HG02798 (cell line): ENCODE measurements around the gene WDHD1.
"Not testable (repeated sequence)": the region's sequence is repeated elsewhere in the genome, so short reads cannot be mapped to it uniquely, and the experiment has no call there.

Source experiments
- ATAC-seq: cut with Tn5 transposase; IDR thresholded peaks from one replicate; pipeline ENCODE4 v1.9.1; 2021; ENCODE audit warnings: mild to moderate bottlenecking; ENCODE audit not compliant: unreplicated experiment, poor library complexity

The WDHD1 gene

DNA sequence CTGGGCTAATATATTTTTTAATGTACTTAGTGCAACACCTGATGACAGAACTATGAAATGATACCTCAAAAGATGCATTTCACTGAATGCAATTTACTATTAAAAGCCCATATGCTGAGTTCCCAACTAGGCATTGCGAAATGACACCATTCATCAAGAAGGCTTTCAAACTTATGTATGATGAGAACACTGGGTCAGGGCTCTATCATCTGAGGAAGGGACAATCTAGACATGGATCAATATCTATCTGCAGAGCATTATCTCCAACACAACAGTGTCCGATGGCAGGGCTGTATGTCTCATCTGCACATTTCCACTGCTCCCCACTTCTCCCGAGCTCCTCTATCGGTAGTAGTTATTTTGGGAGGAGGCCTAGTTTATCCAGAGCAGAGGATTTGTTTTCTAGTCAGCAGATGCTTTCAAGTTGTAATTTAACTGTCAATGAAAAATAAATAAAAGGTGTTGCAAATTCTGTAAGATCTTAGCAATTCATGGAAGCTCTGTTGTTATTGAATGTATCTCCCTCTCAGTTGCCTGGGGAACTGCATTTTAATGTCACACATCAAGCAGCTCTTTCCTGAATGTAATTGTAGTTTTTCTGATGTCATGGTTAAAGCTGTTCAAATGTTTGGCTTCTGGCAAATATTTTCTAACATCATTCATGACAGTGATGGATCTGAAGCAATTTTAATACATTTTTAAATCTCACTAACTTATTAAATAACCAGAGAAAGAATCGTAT, 116.9 kb downstream of the WDHD1 start:
- no peak for ATAC-seq

DNA sequence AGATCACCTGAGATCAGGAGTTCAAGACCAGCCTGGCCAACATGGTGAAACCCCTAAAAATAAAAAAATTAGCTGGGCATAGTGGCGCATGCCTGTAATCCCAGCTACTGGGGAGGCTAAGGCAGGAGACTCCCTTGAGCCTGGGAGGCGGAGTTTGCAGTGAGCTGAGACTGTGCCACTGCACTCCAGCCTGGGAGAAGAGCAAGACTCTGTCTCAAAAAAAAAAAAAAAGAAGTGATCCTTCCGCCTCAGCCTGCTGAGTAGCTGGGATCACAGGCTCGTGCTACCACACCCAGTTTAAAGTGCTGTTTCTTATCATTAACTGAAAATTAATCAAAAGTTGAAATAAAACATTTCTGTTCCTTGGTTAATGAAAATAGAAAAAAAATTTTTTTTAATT, 117.9 kb downstream of the WDHD1 start:
- not testable (repeated sequence) for ATAC-seq

DNA sequence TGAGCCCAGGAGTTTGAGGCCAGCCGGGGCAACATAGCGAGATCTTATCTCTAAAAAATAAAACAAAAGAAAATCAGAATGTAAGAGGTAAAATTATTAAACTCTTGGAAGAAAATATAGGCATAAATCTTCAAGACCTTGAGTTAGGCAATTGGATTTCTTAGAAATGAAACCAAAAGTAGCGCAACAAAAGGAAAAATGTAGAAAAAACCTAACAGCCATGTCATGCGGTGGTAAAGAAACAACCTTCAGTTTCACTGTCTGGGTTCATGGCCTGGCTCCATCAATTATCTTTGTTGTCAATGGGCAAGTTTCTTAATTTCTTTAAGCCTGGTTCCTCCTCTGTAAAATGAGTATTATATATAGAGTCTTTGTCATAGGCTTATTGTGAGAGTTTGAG, 118.7 kb downstream of the WDHD1 start:
- no peak for ATAC-seq

DNA sequence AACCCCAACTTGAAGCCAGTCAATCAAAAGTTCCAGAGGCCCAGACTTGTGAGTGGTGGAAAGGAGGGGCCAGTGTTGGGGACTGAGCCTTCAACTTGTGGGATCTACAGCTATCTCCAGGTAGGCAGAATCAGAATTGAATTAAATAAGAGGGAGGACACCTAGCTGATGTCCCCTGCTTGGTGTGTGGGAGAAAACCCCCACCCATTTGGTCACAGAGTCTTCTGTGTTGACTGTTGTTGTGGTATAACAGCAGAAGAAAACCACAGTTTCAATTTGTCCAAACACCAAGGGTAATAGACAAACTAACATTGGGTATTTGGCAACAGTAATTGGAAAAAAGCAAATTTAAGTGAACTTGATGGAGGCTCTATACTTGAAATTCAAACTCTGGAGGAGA, 120.8 kb downstream of the WDHD1 start:
- no peak for ATAC-seq

DNA sequence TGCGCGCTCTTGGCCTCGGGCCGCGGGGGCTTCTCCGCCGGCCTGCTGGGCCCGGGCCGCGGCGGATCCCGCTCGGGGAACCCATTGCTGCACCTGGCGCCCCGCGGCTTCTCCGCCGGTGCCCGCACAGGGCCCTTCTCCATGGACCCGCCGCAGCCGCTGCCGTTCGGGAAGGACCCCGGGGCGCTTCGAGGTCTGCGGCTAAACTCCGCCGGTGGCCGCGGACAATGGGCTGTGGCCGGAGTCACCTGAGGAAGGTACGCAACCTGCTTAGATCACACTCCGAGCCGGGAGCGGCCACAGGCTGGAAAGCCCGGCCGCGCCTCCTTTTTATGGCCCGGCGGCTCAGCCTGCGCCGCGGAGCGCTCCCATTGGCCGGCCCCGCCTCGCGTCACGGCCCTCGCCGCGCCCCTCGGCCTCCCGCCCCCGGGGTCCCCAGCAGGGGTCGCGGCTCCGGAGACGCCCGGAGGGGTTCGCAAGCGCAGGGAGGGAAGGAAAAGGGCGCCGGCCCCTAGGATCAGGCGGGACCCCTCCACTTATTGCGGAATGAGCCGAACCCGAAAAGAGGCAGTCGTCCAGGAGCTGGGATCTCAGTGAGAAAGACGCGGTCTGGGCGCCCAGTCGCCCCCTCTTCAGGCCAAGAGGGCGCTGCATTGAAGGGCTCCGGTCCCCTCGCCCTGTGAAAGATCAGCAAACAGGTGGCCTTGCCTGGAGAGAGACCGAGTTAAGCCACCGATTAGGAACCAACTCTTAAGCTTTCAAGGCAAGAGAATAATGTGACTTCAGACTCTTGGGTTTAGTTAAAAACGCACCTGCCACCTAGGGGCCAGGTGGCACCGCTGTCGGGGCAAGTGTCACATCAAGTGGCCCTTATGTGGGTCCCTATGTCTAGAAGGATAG, 124.1 kb downstream of the WDHD1 start, which contains the start of gene GCH1:
TSS of gene GCH1 (minus strand) at position 306 of the 900 bp plus-strand sequence. CDS start at position 143, 163 bp downstream.
- peak; percentile 91 for ATAC-seq

DNA sequence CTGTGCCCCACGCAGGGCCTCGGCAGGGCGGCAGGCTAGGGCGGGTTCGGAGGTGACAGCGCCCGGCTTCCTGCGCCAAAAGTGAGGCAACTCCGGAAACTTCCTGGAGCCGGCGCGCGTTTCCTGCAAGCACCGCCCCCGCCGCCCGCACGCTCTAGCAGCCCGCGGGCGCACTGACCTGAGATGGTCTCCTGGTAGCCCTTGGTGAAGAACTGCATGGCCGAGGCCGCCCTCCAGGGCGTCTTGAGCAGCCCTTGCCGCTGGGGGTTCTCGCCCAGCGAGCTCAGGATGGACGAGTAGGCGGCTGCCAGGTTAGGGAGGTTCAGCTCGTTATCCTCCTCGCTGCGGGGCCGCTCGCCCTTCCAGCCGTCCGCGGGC, 124.8 kb downstream of the WDHD1 start:
- peak; percentile 52 for ATAC-seq

DNA sequence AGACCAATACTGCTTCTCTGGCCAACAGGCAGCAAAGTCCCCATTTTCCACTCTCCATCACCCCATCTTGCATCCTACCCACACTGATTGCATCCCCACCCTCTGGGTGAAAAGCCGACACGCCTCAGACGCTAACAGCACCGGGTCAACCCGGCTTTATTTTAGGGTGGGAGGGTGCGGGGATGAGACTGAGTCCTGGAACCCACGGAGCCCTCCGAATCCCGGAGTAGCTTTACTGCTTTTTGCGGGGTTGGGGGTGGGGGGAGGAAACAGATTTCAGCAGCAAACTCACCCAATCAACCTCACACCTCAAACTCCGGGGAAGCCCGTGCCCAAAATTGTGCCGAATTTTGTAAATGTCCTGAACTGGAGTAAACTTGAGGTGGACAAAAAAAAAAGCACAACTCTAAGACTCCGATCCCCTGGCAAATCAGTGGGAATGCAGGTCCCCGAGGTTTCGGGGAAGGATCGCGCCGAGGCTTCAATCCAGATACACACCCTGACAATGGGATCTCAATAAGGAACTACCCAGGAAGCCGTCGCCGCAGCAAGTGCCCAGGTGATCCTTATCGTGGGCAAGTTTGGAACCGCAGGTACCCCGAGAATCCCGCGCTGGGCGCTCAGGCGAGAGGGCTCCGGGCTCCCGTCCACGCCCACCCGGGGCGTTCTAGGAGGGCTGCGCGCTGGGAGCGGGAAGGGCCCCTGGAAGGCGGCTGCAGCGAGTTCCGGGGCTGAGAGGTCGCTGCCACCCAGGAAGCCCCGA, 125.3 kb downstream of the WDHD1 start:
- no peak for ATAC-seq

DNA sequence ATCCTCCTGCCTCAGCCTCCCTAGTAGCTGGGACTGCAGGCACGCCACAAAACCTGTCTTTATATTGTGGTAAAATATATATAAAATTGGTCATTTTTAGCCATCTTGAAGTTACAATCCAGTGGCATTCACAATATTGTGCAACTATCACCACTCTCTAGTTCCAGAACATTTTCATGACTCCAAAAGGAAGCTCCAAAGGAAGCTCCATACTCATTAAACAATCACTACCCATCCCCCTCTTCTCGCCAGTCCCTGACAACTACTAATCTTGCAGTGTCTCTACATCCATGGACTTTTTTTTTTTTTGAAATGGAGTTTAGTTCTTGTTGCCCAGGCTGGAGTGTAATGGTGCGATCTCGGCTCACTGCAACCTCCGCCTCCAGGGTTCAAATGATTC, 127.3 kb downstream of the WDHD1 start:
- ATAC-seq: no peak

DNA sequence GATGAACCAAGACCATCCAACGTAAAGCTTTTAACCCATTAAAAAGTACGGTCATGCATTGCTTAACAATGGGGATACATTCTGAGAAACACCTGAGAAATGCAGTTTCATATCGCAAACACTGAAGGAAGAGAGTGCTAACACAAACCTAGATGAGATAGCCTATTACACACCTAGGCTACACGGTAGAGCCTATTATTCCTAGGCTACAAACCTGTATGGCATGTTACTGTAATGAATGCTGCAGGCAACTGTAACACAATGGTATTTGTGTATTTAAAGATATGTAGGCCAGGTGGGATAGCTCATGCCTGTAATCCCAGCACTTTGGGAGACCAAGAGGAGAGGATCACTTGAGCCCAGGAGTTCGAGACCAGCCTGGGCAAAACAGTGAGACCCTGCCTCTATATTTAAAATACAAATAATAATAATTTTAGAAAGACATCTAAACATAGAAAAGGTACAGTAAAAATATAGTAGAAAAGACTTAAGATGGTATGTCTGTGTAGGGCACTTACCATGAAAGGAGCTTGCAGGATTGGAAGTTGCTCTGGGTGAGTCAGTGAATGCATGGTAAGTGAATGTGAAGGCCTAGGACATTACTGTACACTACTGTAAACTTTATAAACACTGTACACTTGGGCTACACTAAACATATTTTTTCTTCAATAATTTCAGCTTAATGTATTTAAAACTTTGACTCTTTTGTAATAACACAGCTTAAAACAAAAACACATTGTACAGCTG, 128.9 kb downstream of the WDHD1 start:
- ATAC-seq: not testable (repeated sequence)

DNA sequence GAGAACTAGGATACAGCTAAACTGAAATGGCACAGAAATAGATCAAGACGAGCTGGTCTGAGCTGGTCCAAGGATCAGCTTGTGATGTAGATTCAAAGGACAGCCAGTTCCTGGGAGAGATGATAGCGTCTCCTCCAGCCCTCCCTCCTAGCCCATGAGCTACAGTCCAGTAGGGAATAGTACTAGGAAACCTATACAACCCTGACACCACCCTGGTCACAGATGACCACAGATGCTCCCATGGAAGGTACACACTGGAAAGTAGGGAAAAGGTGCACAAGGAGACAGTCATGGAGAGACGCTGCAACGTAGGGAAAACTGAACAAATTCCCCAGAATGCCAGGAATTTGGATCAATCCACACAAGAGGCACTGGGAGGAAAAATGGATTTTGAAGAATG, 131.2 kb downstream of the WDHD1 start:
- no peak for ATAC-seq

DNA sequence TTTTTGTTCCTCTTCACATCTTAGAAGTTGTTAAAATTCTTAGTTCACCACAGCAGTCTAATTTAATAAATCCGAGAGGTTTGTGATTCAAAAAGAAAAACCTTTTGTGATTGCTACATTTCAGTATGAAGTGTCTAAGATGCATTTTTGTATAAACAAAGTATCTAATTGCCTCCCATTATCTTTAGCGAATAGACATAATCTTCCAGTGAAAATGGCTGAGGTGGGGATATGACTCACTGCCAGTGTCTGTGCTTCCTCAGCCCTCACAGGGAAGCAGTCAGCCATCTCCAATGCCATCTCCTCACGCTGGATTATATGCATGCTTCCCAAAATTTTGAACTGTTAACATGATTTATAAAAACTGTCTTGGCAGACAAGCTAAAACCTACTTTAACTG, 131.9 kb downstream of the WDHD1 start:
- no peak for ATAC-seq

DNA sequence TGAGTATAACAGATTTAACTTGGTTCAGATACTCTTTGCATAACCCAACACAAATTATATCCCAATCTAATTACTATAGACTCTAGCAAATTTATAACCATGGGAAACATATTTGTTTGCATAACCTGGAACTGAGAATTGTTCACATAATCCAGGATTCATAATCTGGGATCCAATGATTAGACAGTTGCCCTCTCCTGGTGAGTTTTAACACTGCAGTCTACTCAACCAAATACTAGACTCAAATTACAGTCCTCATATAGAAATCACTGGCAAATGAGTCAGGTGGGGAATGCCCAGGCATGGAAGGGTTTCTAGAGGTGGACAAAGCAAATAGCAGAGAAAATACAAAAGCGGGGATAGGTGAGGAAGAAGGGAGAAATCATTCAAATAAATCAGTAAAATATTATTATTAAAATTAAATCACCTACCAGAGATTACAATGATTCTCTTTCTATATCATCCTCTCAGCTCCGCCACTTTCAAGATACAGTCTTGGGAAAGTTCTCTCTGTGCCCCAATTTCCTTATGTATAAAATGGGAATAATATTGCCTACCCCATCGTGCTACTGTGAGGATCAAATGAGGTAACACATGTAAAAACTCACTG, 133.6 kb downstream of the WDHD1 start:
- no peak for ATAC-seq

DNA sequence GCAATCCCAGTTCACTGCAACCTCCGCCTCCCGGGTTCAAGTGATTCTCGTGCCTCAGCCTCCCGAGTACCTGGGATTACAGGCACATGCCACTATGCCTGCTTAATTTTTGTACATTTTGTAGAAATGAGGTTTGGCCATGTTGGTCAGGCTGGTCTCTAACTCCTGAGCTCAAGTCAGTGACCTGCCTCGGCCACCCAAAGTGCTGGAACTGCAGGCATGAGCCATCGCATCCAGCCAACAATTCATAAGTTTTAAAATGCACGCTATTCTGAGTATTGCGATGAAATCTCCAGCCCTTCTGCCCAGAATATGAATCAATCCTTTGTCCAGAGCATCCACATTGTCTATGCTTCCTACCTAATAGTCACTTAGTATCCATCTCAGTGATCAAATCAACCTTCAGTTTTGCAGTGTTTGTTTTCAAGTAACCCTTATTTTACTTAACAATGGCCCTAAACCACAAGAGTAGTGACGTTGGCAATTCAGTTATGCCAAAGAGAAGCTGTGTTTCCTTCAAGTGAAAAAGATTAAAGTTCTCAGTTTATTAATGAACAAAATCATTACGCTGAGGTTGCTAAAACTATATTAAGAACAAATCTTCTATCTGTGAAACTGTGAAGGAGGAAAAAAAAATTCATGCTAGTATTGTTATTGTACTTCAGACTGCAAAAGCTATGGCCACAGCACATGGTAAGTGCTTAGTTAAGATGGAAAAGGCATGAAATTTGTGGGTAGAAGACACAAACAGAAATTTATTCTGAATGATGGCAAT, 135.2 kb downstream of the WDHD1 start:
- ATAC-seq: no peak

DNA sequence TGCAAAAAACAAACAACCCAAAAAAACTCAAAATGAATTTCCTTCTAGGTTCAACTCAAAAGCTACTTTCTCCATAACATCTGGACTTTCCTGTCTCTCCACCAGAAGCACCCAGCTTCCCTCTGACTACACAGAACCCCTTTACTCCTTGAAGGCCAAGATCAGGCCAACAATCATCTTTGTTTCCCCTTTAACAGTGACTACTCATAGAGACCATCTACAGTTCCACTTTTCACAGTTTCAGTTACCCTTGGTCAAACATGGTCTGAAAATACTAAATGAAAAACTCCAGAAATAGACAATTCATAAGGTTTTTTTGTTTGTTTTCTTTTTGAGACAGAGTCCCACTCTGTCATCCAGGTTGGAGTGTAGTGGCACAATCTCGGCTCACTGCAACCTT, 136.1 kb downstream of the WDHD1 start:
- peak; percentile 75 for ATAC-seq

DNA sequence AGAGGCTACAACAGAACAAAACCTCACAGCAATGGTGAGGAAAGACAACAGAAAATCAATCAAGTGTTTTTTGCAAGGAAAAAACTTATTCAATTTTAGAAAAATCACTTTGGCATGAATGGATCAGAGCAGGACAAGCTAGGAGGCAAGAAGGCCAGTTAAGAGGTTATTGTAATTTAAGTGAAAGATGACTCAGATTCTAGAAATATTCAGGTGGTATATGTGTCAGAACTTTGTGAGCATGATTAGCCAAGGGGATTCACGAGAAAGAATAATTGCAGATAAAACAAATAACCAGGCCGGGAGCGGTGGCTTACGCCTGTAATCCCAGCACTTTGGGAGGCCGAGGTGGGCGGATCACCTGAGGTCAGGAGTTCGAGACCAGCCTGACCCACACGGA, 137.0 kb downstream of the WDHD1 start:
- no peak for ATAC-seq
